DND-41 (cell line): ENCODE data around the gene TXNDC2.

Source experiments
- CTCF ChIP-seq: IDR thresholded peaks from 2 replicates; pipeline ENCODE4 v1.5.1; 2012; ENCODE audit warnings: borderline replicate concordance, low read length, moderate library complexity, mild to moderate bottlenecking; ENCODE audit not compliant: poor library complexity, severe bottlenecking; ENCODE audit errors: extremely low read depth
- EZH2 ChIP-seq: IDR thresholded peaks from 3 replicates; pipeline ENCODE4 v1.6.1; 2012; ENCODE audit warnings: borderline replicate concordance, low read depth, mild to moderate bottlenecking, moderate library complexity, low read length, inconsistent platforms; ENCODE audit not compliant: severe bottlenecking

- TF ChIP-seq EZH2 (no peak), CTCF (no peak)
These were observed 48.5 kb downstream of the TXNDC2 start for GRCh38 chr18:9934274-9934673.
